AG04450 (cell line): Measurements from ENCODE around the gene GSE1. TPM values are rescaled to one million over a fixed set of nuclear protein-coding genes. Genes with fewer than 3 reads are reported as not detected.

Source experiments
- CTCF ChIA-PET: fragments of 300-600, 350-600 bp; formaldehyde crosslinking; extraction: SDS; loops from one replicate; lab custom pipeline; 2022; ENCODE audit warnings: antibody characterized with exemption, inconsistent platforms; lab: Charles Lee
- POLR2A ChIA-PET: fragments of 350-600 bp; formaldehyde crosslinking; extraction: SDS; loops from one replicate; lab custom pipeline; 2021; ENCODE audit warnings: antibody characterized with exemption, inconsistent platforms; lab: Yijun Ruan, JAX
- DNase-seq: peaks from one replicate; pipeline ENCODE4 v3.0.0-alpha.2; 2011; ENCODE audit warnings: low read depth, low spot score
- H3K27ac ChIP-seq: one replicate; pipeline ENCODE4 v1.5.1; 2012; ENCODE audit warnings: low read depth, low read length, control low read depth
- H3K27me3 ChIP-seq: one replicate; pipeline ENCODE4 v1.6.0; 2012; ENCODE audit warnings: low read length; ENCODE audit not compliant: control insufficient read depth, insufficient read depth
- H3K4me3 ChIP-seq: 2 replicates; pipeline ENCODE4 v1.5.1; 2011; ENCODE audit warnings: mild to moderate bottlenecking, low read depth, low read length, control low read depth
- H3K9me3 ChIP-seq: 2 replicates; pipeline ENCODE4 v1.5.1; 2012; ENCODE audit warnings: low read length; ENCODE audit not compliant: control insufficient read depth, insufficient read depth
- polyA plus RNA-seq: library from polyadenylated mRNA; depleted of rRNA; stranded (reverse); fragments of >200 nt; gene quantifications from 2 replicates; pipeline ENCODE4 v1.2.3, GENCODE V29; 2011
- TF ChIP-seq, protein P1 (sequence below): IDR thresholded peaks from 2 replicates; pipeline ENCODE4 v1.5.1; 2011; ENCODE audit warnings: low read depth, low read length, control low read depth, inconsistent platforms

GSE1 gene
- polyA plus RNA-seq, 1 experiment, result 18.2 TPM

DNA sequence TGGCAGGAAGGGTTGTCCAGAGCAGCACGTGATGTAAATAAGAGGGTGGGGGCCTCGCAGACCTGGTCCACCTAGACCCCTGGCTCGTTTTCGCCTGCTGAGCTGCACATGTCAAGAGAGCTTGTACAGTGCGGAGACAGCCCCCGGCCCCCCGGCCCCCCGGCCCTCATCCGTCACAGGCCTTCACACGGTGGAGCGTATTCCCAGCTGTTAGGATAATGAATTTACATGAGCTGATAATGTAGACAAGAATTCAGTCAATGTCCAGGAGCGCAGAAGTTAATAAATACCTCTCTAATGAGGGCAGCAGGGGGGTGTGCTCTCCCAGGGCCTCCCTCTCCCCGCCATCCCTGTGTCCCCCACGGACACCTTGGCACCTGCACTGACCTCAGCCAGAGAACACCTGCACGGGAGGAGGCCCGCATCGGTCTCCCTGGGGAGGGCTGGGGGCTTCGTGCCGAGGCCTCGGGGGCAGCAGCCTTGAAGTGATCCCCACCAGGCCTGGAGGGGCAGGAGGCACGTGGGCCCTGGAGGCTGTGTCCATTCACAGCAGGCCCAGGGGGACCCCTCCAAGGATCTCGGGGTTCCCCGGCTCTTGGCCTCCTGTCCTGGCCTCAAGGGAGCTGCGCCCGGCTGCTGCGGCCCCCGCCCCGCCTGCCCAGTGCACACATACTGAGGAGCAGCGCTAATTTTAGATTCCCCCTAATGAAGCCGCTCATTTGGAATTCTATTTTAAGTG lies 14.6 kb downstream of the GSE1 start:
- CTCF ChIA-PET, result interaction anchor here (0.6 to 2.1 kb wide), 3 partner anchors 12 to 382 kb away, joined by 4 to 19 read pairs (median 9); no protein-coding TSS in a partner anchor
- H3K4me3 ChIP-seq, result no peak overlapping the region
- H3K9me3 ChIP-seq, result peaks cover 27% of the 10 kb centered on the region
- no peak overlapping the region for H3K27ac ChIP-seq
- DNase-seq, result no peak
- POLR2A ChIA-PET, result no interaction called here
- H3K27me3 ChIP-seq, result no peaks in the 10 kb centered on the region
- TF ChIP-seq, protein P1, sequence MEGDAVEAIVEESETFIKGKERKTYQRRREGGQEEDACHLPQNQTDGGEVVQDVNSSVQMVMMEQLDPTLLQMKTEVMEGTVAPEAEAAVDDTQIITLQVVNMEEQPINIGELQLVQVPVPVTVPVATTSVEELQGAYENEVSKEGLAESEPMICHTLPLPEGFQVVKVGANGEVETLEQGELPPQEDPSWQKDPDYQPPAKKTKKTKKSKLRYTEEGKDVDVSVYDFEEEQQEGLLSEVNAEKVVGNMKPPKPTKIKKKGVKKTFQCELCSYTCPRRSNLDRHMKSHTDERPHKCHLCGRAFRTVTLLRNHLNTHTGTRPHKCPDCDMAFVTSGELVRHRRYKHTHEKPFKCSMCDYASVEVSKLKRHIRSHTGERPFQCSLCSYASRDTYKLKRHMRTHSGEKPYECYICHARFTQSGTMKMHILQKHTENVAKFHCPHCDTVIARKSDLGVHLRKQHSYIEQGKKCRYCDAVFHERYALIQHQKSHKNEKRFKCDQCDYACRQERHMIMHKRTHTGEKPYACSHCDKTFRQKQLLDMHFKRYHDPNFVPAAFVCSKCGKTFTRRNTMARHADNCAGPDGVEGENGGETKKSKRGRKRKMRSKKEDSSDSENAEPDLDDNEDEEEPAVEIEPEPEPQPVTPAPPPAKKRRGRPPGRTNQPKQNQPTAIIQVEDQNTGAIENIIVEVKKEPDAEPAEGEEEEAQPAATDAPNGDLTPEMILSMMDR, result no peak

DNA sequence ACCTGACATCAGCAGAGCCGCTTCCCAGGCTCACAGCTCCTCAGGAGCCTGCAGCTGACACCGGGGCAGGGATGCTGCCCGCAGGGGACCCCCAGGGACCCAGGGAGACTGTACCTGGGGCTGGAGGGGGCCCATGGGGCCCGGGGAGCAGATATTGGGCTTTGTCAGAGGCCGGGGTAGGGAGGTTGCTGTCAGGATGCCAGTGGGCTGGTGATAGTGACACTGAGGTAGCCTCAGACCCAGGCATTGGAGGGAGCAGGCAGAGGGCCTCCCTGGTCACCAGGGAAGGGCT lies 15.1 kb downstream of the GSE1 start:
- TF ChIP-seq, protein P1, result no peak
- no peak overlapping the region for H3K4me3 ChIP-seq
- ChIA-PET CTCF (interaction anchor here (0.5 to 1.5 kb wide), 3 partner anchors 12 to 383 kb away, joined by 3 to 5 read pairs (median 4); no protein-coding TSS in a partner anchor), POLR2A (no interaction called here)
- DNase-seq, result no peak
- peaks cover 27% of the 10 kb centered on the region for H3K9me3 ChIP-seq
- H3K27ac ChIP-seq, result no peak overlapping the region
- no peaks in the 10 kb centered on the region for H3K27me3 ChIP-seq

DNA sequence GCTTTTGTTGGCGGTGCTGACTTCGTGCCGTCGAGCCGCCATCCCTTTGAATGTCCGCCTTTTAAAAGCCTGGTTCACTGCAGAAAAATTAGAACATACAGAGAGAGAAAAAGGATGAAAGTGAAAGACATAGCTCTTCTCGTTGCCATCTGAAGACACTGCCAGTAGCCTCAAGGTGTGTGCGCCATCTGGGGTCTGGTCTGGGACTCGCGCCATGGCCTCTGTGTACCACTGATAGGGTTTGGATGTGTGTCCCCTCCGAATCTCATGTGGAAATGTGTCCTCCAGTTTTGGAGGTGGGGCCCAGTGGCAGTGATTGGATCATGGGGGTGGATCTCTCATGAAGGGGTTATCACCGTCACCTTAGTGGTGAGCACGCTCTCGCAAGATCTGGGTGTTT lies 15.5 kb downstream of the GSE1 start:
- no peaks in the 10 kb centered on the region for H3K27me3 ChIP-seq
- H3K27ac ChIP-seq, result no peak overlapping the region
- TF ChIP-seq, protein P1, result no peak
- ChIA-PET POLR2A (no interaction called here), CTCF (interaction anchor here (0.5 to 1.5 kb wide), 3 partner anchors 13 to 383 kb away, joined by 3 to 5 read pairs (median 4); no protein-coding TSS in a partner anchor)
- H3K4me3 ChIP-seq, result no peak overlapping the region
- DNase-seq, result no peak
- peaks cover 27% of the 10 kb centered on the region for H3K9me3 ChIP-seq

DNA sequence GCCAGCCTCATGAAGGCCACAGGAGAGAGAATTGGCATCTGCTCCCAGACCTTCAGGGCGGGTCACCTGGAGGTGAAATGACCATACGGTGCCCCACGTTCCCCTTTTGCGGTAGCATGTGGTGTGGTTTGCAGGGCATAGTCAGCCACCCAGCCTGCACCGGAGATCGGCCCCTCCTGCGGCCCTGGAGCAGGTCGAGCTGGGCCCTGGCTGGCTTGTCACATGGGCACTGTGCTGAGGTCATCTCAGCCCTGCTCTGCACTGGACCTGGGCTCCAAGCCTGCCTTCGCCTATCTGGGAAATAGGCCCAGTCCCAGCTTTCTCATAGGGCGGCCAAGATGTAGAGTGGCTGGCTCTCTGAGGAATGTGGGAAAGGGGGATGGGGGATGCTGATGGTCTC lies 16.2 kb downstream of the GSE1 start:
- peaks cover 27% of the 10 kb centered on the region for H3K9me3 ChIP-seq
- no peaks in the 10 kb centered on the region for H3K27me3 ChIP-seq
- no peak overlapping the region for H3K4me3 ChIP-seq
- ChIA-PET CTCF (interaction anchor here (1.5 kb wide), 1 partner anchor 13 kb away, joined by 3 read pairs; no protein-coding TSS in a partner anchor), POLR2A (no interaction called here)
- TF ChIP-seq, protein P1, result no peak
- DNase-seq, result no peak
- H3K27ac ChIP-seq, result no peak overlapping the region

DNA sequence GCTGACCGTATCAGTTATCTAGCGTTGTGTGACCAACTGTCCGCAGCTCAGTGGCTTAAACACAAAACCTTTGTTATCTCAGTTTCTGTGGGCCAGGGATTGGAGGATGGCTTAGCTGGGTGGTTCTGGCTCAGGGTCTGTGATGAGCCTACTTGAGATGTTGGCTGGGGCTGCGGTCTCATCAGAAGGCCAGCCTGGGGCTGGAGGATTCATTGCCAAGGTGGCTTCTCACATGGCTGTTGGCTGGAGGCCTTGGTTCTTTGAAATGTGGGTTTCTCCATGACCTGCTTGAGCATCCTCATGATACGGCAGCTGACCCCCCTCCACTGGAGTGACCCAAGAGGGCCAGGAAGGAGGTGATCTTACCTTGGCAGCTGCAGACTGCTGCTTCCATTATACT lies 16.7 kb downstream of the GSE1 start:
- POLR2A ChIA-PET, result no interaction called here
- no peak for DNase-seq
- Histone ChIP-seq H3K27me3 (no peaks in the 10 kb centered on the region), H3K4me3 (no peak overlapping the region), H3K27ac (no peak overlapping the region), H3K9me3 (peaks cover 27% of the 10 kb centered on the region)
- TF ChIP-seq, protein P1, result no peak
- CTCF ChIA-PET, result no interaction called here
